Fibroblast of skin of abdomen (primary cell): ENCODE results near the gene IPCEF1.

Experiments
- DNase-seq: peaks from one replicate; pipeline ENCODE4 v3.0.0-alpha.2; 2013

Gene IPCEF1

GRCh38 chr6:154157082-154157481 lies 199.5 kb downstream of the IPCEF1 start:
- no peak for DNase-seq

DNA sequence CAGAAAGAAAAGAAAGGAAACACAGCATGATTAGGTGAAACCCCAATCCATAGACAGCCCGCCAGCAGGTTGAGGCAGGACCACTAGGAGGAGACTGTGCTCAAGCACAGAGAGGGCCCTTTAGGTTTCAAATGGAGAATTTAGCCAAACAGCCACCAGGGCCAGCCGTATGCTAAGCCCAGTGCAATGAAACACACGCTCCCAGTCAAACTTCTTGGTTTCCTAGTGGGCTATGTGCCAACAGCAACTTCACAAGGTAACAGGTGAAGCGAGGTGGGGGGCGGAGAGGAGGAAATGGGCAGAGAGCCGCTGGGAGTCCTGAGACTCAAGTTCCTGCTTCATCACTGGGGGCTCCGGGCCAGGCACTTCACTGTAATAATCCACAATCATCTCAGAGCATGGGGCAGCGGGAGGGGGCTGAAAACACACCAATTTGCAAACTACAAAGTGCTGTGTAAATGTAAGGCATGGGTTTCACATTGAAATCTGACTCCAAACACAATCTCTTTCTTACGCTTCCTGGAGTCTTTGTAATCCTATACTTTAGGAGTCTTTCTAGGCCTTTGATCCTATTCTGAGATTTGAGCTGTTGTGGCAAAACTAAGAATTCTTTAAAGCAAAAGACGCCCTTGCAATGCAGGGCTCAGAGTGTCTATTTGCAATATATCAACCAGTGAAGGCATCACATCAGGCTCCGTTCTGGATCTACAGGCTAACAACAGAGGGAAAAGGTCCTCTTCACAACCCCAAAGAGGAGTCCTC lies 200.3 kb downstream of the IPCEF1 start:
- DNase-seq = peak; percentile 50

GRCh38 chr6:154154389-154154967 lies 202.1 kb downstream of the IPCEF1 start:
- peak; percentile 61 for DNase-seq

- DNase-seq = no peak
Observed at GRCh38 chr6:154143753-154144152, 212.8 kb downstream of the IPCEF1 start.

DNA sequence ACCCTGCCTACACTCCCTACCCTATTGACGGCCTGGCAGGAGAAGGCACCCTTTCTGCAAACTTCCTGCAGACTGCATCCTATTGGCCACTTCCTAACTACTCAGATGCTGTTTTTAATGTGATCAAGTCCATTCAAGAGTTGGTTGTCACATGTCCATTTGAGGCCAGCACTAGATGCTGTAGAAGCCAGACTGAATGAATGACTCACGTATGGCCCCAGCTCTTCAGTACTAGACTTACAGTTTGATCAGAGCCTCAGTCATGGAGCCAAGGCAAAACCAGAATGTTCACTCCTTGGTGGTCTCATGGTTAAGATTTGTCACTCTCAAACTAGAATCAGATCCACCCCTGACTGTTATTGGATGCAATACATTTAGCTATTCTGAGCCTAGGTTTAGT lies 215.9 kb downstream of the IPCEF1 start:
- no peak for DNase-seq

- no peak for DNase-seq
Observed at GRCh38 chr6:154139892-154140291, 216.7 kb downstream of the IPCEF1 start.

DNA sequence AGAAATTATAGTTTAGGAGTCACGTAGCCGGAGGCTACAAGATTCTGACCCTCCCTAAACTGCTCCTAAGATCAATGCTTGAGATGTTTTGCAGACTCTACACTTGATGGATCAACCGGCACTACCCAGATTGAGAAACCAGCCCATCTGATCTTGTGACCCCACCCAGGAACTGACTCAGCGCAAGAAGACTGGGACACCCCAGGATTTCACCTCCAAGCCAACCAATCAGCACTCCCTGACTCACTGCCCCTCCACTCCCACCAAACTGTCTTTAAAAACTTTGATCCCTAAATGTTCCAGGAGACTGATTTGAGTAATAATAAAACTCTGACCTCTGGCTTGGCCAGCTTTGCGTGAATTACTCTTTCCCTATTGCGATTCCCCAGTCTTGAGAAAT lies 217.8 kb downstream of the IPCEF1 start:
- DNase-seq = no peak

GRCh38 chr6:154134471-154135147 lies 222.0 kb downstream of the IPCEF1 start:
- DNase-seq = no peak

GRCh38 chr6:154127657-154128056 lies 228.9 kb downstream of the IPCEF1 start:
- DNase-seq = no peak

DNA sequence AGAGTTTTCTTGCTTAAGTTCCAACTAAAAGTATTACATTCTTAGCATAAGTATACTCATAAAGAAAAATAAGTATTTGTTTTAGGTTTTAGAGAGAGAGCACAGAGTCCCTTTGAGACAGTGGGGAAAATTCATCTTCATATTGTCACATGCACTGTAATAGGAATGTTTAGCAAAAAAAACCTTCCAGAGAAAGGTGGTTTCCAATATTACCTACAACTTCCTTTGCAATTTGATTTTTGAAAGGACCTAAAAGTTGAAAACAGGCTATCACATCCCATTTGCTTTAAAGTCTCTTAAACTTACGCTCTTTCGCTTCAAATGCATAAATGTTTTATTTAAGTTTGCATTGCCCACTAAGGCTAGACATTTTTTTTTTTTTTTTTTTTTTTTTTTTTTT lies 231.2 kb downstream of the IPCEF1 start:
- no peak for DNase-seq

DNA sequence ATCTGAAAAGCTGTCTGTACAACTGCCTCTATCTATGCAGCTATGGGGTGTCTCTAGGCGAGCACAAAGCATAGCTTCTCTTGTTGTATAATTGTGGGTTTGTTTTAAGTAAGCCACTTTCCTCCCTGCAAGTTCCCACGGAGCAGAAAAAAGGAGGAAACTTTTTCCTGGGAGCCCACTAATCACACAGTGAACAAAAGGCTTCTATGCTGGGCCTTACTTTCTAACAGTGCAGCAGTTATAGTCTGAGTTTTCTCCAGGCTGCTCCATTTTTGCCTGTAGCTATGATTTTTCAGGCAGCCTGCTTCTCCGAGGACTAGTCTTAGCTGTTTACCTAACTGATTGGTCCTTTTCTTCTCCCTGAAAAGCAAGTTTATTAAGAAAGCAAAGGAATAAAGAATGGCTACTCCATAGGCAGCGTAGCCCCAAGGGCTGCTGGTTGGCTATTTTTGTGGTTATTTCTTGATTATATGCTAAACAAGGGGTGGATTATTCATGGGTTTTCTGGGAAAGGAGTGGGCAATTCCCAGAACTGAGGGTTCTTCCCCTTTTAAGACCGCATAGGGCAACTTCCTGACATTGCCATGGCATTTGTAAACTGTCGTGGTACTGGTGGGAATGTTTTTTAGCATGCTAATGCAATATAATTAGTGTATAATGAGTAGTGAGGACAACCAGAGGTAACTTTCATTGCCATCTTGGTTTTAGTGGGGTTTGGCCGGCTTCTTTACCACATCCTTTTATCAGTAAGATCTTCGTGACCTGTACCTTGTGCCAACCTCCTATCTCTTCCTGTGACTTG lies 233.2 kb downstream of the IPCEF1 start:
- DNase-seq = no peak

DNA sequence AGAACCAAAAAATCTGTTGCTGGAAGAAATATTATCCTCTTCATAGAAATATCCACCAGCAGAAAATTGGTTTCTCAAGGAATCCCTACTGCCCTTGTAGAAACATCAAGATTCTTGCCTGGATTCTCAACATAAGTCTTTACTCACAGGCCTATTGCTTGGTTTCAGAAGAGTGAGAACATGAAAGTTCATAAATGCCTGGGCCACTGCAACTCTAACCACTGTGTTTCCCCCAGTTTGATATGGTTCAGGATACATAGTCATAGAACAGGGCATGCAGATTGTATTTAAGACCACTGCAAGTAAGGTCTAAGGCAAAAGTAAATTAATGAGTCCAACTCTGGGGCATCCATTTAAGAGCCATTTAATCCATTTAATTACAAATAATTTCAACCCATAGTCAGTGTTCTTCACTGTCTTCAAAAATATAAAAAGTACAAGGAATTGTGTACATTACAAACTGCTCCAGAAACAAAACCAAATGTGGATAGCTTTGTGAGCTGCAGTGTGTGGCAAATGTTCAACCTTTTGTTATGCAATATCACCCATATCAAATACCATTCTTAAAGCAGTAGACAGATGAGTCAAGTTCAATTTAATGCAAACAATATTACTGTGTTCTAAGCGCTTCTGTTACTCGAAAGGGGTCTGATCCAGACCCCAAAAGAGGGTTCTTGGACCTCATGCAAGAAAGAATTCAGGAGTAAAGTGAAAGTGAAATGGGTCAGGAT lies 234.2 kb downstream of the IPCEF1 start:
- DNase-seq = no peak

DNA sequence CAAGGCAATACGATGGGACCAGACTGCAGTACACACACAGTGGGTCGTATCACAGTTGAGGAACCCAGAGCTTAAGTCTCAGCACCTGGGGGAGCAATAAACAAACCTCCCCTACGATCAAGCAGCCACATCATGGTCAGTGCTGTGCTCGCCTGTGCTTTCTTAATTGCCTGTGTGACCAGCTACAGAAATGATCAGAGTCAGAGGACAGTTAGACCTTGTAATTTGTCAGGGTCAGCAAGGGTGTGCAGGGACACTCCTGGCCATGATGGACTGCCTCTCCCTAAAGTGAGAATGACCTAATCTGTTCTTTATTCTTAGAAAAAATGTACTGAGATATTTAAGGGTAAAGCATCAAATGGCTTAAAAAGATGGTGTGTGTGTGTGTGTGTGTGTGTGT lies 239.1 kb downstream of the IPCEF1 start:
- DNase-seq = no peak

GRCh38 chr6:154113392-154113791 lies 243.2 kb downstream of the IPCEF1 start:
- DNase-seq = no peak

GRCh38 chr6:154112181-154112809 lies 244.3 kb downstream of the IPCEF1 start:
- DNase-seq = no peak

GRCh38 chr6:154111025-154111424 lies 245.6 kb downstream of the IPCEF1 start:
- DNase-seq = no peak

DNA sequence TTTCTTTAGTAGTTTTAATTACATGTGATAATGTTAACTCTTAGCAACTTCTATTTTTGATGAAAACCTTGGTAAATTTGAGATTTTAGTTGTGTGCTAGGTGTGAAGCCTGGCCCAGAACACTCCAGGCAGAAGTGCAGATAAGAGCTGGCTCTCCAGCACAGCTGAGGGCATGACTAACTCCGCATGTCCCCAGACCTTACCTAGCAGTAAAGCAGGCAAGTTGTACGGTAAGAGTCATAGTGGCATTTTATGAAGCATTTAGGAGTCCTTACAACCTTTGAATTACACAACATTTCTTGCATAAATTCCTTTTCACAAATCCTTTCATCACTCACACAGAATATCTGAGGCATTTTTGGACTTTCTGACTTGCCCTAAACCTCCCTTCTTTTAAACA lies 250.4 kb downstream of the IPCEF1 start:
- DNase-seq = no peak
